NCI-H748 (cell line): ENCODE measurements around the gene PDE4B.

Source experiments
- DNase-seq: peaks from one replicate; lab custom pipeline; 2025; ENCODE audit not compliant: unreplicated experiment; lab: John Stamatoyannopoulos, UW

Gene PDE4B

GRCh38 chr1:66351478-66351877 lies 558.8 kb downstream of the PDE4B start:
- no peak for DNase-seq

- DNase-seq, result peak; percentile 78
Measured at GRCh38 chr1:66351913-66352312, 559.2 kb downstream of the PDE4B start.

GRCh38 chr1:66352792-66353191 lies 560.1 kb downstream of the PDE4B start:
- DNase-seq, result no peak

- peak; percentile 7 for DNase-seq
Measured at GRCh38 chr1:66353257-66353656, 560.6 kb downstream of the PDE4B start.

- no peak for DNase-seq
Measured at GRCh38 chr1:66354311-66355201, 561.9 kb downstream of the PDE4B start.

- DNase-seq, result no peak
Measured at GRCh38 chr1:66355756-66356155, 563.1 kb downstream of the PDE4B start.

- DNase-seq, result no peak
Measured at GRCh38 chr1:66356605-66357004, 563.9 kb downstream of the PDE4B start.

- DNase-seq, result no peak
Measured at GRCh38 chr1:66357021-66357420, 564.3 kb downstream of the PDE4B start.

GRCh38 chr1:66357478-66358197 lies 564.9 kb downstream of the PDE4B start:
- no peak for DNase-seq

- no peak for DNase-seq
Measured at GRCh38 chr1:66359269-66359668, 566.6 kb downstream of the PDE4B start.

GRCh38 chr1:66359815-66360214 lies 567.1 kb downstream of the PDE4B start:
- no peak for DNase-seq

- peak; percentile 27 for DNase-seq
Measured at GRCh38 chr1:66360285-66360724, 567.6 kb downstream of the PDE4B start.

GRCh38 chr1:66364578-66365391 lies 572.1 kb downstream of the PDE4B start:
- no peak for DNase-seq

GRCh38 chr1:66365635-66366034 lies 572.9 kb downstream of the PDE4B start:
- no peak for DNase-seq

- no peak for DNase-seq
Measured at GRCh38 chr1:66366634-66367033, 573.9 kb downstream of the PDE4B start.

GRCh38 chr1:66367369-66367768 lies 574.7 kb downstream of the PDE4B start:
- no peak for DNase-seq

- DNase-seq, result no peak
Measured at GRCh38 chr1:66368261-66368660, 575.6 kb downstream of the PDE4B start.

- DNase-seq, result peak; percentile 44
Measured at GRCh38 chr1:66370462-66370971, 577.8 kb downstream of the PDE4B start.

GRCh38 chr1:66371233-66372005 lies 578.7 kb downstream of the PDE4B start:
- no peak for DNase-seq

- DNase-seq, result no peak
Measured at GRCh38 chr1:66372522-66373101, 579.9 kb downstream of the PDE4B start.
